ENCODE results near the gene DMRTA2. TPM values are rescaled to one million over a fixed set of nuclear protein-coding genes. Genes with fewer than 3 reads are reported as not detected.

DMRTA2 gene
- total RNA-seq, 1 donor from 2014 or later, result not detected

- Mint-ChIP-seq H3K27me3 (ENCODE audit: low read depth) (peaks cover 90% of the 10 kb centered on the region), H3K36me3 (ENCODE audit: low read depth) (peaks cover 6% of the 10 kb centered on the region), H3K4me3 (ENCODE audit: unreplicated experiment) (no peak overlapping the region), H3K27ac (ENCODE audit: unreplicated experiment) (no peak overlapping the region), H3K4me1 (ENCODE audit: low read depth) (peaks cover 40% of the 10 kb centered on the region), H3K9me3 (ENCODE audit: low read depth) (no peaks in the 10 kb centered on the region)
- TF ChIP-seq CTCF (IDR thresholded peaks at IDR 0.05), result no peak
- DNase-seq (ENCODE audit: low spot score), result no peak
These were observed 3.5 kb upstream of the DMRTA2 start for GRCh38 chr1:50426702-50427085.

GRCh38 chr1:50426108-50426700, 3.0 kb upstream of the DMRTA2 start:
- H3K4me3 Mint-ChIP-seq (ENCODE audit: unreplicated experiment), result no peak overlapping the region
- peaks cover 43% of the 10 kb centered on the region for H3K4me1 Mint-ChIP-seq (ENCODE audit: low read depth)
- H3K9me3 Mint-ChIP-seq (ENCODE audit: low read depth), result no peaks in the 10 kb centered on the region
- peaks cover 89% of the 10 kb centered on the region for H3K27me3 Mint-ChIP-seq (ENCODE audit: low read depth)
- TF ChIP-seq CTCF (IDR thresholded peaks at IDR 0.05), result no peak
- peaks cover 6% of the 10 kb centered on the region for H3K36me3 Mint-ChIP-seq (ENCODE audit: low read depth)
- H3K27ac Mint-ChIP-seq (ENCODE audit: unreplicated experiment), result no peak overlapping the region
- no peak for DNase-seq (ENCODE audit: low spot score)

- TF ChIP-seq CTCF (IDR thresholded peaks at IDR 0.05), result peak; percentile 36
- H3K4me3 Mint-ChIP-seq (ENCODE audit: unreplicated experiment), result no peak overlapping the region
- no peak overlapping the region for H3K27ac Mint-ChIP-seq (ENCODE audit: unreplicated experiment)
- DNase-seq (ENCODE audit: low spot score), result no peak
- no peaks in the 10 kb centered on the region for H3K9me3 Mint-ChIP-seq (ENCODE audit: low read depth)
- peaks cover 6% of the 10 kb centered on the region for H3K36me3 Mint-ChIP-seq (ENCODE audit: low read depth)
- H3K4me1 Mint-ChIP-seq (ENCODE audit: low read depth), result peaks cover 42% of the 10 kb centered on the region
- H3K27me3 Mint-ChIP-seq (ENCODE audit: low read depth), result peaks cover 83% of the 10 kb centered on the region
These were observed 2.3 kb upstream of the DMRTA2 start for GRCh38 chr1:50425376-50426107.

GRCh38 chr1:50424884-50425375, 1.7 kb upstream of the DMRTA2 start:
- Mint-ChIP-seq H3K27me3 (ENCODE audit: low read depth) (peaks cover 83% of the 10 kb centered on the region), H3K9me3 (ENCODE audit: low read depth) (no peaks in the 10 kb centered on the region), H3K36me3 (ENCODE audit: low read depth) (peaks cover 6% of the 10 kb centered on the region), H3K27ac (ENCODE audit: unreplicated experiment) (no peak overlapping the region), H3K4me1 (ENCODE audit: low read depth) (peaks cover 43% of the 10 kb centered on the region), H3K4me3 (ENCODE audit: unreplicated experiment) (peak overlapping the region; percentile 61)
- no peak for DNase-seq (ENCODE audit: low spot score)
- no peak for TF ChIP-seq CTCF (IDR thresholded peaks at IDR 0.05)

GRCh38 chr1:50424045-50424883, 1.0 kb upstream of the DMRTA2 start:
- H3K4me3 Mint-ChIP-seq (ENCODE audit: unreplicated experiment), result peak overlapping the region; percentile 61
- H3K4me1 Mint-ChIP-seq (ENCODE audit: low read depth), result peaks cover 45% of the 10 kb centered on the region
- no peak overlapping the region for H3K27ac Mint-ChIP-seq (ENCODE audit: unreplicated experiment)
- peaks cover 82% of the 10 kb centered on the region for H3K27me3 Mint-ChIP-seq (ENCODE audit: low read depth)
- no peak for DNase-seq (ENCODE audit: low spot score)
- no peak for TF ChIP-seq CTCF (IDR thresholded peaks at IDR 0.05)
- peaks cover 8% of the 10 kb centered on the region for H3K36me3 Mint-ChIP-seq (ENCODE audit: low read depth)
- H3K9me3 Mint-ChIP-seq (ENCODE audit: low read depth), result no peaks in the 10 kb centered on the region
